GM21619 (cell line): Measurements from ENCODE around the gene PTTG1IP.

ENCODE experiments used
- ATAC-seq: cut with Tn5 transposase; IDR thresholded peaks from one replicate; pipeline ENCODE4 v1.9.1; 2021; ENCODE audit not compliant: unreplicated experiment

PTTG1IP gene

GRCh38 chr21:44896561-44897286 is 23.2 kb upstream of the PTTG1IP start:
- no peak for ATAC-seq

DNA sequence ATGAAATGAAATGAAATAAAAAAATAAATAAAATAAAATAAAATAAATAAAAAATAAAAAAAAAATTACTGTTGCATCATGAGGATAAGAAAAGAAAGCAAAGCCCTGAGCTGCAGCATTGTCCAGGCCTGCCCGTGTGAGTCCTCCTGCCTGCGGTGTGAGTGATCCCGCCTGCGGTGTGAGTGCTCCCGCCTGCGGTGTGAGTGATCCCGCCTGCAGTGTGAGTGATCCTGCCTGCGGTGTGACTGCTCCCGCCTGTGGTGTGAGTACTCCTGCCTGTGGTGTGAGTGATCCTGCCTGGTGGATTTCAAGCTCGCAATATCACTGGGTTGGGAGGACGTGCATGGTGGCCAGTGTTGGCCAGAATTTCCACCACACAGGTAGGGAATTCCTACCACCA is 22.4 kb upstream of the PTTG1IP start:
- no peak for ATAC-seq

GRCh38 chr21:44894687-44895302 is 21.3 kb upstream of the PTTG1IP start:
- ATAC-seq: no peak

GRCh38 chr21:44893948-44894656 is 20.6 kb upstream of the PTTG1IP start:
- no peak for ATAC-seq

GRCh38 chr21:44893278-44893556 is 19.7 kb upstream of the PTTG1IP start:
- ATAC-seq: no peak

DNA sequence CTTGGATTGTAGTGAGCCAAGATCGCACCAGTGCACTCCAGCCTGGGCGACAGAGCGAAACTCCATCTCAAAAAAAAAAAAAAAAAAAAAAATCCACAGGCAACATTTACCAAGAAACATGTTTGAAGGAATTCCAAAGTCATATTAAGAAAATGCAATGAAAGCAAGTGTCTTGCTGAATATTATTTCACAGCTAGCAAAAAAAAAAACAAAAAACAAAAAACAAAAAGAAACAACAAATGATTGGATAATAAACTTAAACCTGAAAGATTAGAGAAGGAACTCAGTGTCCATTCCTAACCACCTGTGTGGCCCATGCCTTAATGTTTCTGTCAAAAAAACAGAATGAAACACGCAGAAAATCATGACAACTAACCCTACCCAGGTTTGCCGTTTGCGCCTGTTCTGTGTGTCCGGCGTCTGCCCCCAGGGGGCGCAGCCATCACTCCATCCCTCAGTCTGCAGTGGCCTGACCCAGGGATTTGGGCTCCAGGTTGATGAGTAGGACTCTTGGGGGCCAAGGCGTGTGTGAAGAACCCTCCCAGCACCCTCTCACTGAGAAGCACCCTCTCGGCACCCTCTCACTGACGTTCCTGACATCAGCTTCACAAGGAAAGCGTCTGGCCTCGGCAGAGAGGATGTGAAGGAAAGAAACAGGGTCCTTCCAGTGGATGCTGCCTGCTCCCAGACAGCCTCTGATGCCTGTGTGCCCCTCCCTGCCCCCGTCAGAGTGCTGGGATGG is 19.2 kb upstream of the PTTG1IP start:
- no peak for ATAC-seq

DNA sequence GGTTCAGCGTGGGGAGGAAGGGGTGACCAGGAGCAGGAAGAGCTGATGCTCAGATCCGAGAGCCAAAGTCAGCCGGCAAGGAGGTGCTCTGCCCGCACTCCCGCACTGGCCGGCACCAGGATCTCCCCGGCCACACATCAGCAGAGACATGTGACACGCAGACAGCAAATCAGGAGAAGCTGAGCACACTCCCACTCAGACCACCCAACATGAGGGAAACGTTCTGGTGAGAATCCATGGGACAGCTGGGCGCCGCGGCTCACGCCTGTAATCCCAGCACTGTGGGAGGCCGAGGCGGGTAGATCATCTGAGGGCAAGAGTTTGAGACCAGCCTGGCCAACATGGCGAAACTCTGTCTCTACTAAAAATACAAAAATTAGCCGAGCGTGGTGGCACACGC is 18.6 kb upstream of the PTTG1IP start:
- no peak for ATAC-seq

DNA sequence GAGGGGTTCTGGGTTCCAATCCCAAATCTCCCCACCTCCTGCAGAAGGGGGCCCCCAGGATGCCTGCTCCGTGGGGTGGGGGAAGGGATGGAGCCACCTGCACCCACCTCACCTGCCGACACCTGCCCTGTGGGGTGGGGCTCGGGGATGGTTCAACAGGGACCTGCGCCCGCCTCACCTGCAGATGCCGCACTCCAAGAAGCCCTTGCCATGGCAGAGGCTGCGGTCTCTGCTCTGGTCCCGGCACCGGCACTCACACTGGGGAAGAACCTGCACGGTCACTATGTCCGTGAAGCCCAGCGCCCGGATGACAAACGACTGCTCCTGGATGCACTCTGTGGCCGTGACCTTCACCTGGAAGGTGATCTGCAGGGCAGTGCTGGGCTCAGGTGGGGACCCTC is 18.1 kb upstream of the PTTG1IP start:
- ATAC-seq: no peak

GRCh38 chr21:44890961-44891541 is 17.6 kb upstream of the PTTG1IP start:
- no peak for ATAC-seq

DNA sequence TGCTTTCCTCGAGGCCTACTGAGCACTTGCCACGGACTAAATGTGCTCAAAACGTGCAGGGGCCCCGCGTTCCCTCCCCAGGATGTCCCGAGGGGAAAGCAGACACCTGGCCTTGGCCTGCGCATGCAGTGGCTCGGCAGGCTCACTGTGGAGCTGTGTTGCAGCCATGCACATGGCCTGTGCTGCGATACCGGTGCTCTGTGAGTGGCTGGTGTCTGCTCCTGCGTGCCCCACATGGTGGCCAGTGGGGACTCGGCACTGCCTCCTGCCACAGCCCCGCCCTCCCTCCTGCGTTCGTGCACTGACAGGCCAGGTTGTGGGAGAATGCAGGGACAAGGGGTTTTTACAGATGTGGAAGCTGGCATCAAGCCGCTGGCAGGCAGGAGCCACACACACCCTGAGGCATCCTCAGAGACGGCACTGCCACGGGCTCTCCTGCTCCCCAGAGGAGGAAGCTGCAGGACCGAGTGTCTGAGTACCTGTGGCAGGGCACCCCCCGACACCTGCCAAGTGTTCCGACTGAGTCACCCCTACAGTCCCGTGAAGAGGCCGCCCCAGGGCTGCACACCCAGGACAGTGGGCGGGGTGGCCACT is 16.9 kb upstream of the PTTG1IP start:
- no peak for ATAC-seq

GRCh38 chr21:44889625-44890337 is 16.3 kb upstream of the PTTG1IP start:
- no peak for ATAC-seq

DNA sequence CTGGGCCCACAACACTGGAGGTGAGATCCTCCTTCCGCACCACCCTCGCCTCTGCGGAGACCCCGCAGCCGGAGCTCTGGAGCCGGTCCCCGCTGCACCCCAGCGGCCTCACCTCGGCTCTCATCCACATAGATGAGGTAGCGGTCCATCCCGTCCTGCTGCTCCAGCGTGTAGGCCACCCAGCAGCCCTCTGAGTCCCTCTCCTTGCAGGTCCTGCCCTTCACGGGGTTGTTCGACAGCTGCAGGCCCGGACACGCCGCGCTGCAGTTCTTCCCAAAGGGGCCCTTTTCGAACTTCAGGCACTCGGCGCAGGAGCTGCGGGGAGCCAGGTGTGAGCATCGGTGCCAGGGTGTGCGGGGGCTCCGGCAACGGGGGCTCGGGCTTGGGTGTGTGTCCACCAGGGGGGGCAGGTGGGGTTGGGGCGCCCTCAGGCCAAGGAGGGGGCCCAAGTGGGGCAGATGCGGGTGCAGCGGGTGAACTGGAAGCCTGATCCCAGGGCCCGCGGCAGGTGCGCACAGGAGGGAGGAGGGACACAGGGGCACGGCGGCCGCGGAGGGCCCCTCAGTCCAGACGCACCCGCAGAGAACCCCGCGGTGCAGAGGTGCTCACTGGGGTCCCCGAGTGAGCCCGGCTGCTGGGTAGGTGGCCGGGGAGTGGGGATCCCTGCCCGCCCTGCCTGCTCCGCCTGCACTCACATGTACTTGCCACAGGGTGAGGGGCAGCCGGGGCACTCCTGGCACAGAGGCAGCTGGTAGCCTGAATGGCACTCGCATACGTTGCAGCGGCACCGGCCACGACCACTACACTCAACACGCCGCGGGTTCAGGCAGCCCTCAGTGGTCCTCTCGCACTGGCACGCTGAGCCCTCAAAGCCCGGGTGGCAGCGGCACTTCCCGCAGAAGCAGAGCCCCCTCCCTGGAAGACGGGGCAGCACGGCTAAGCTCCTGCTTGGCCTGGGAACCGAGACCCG is 15.4 kb upstream of the PTTG1IP start:
- ATAC-seq: no peak

GRCh38 chr21:44887807-44888580 is 14.5 kb upstream of the PTTG1IP start:
- ATAC-seq: no peak

GRCh38 chr21:44887126-44887806 is 13.8 kb upstream of the PTTG1IP start:
- ATAC-seq: no peak

- no peak for ATAC-seq
These were observed 12.9 kb upstream of the PTTG1IP start for GRCh38 chr21:44886113-44887075.

GRCh38 chr21:44885615-44886014 is 12.1 kb upstream of the PTTG1IP start:
- no peak for ATAC-seq

GRCh38 chr21:44884097-44884496 is 10.6 kb upstream of the PTTG1IP start:
- ATAC-seq: no peak
